IMR-90 (cell line): Measurements from ENCODE around the gene MYCBPAP. TPM values are rescaled to one million over a fixed set of nuclear protein-coding genes. Genes with fewer than 3 reads are reported as not detected.

Source experiments
- ATAC-seq: fragments of 200-7000 bp; cut with Tn5 transposase; 2 replicates; pipeline ENCODE4 v1.9.1; 2020; ENCODE audit warnings: low read depth, mild to moderate bottlenecking, moderate library complexity
- BruUV-seq: library from RNA; stranded (reverse); fragments of 400-500 nt; replicated peaks from 2 replicates; lab custom pipeline; 2021; lab: Mats Ljungman, UMichigan
- CTCF ChIA-PET: fragments of 300-600 bp; formaldehyde crosslinking; extraction: SDS; loops from one replicate; lab custom pipeline; 2021; ENCODE audit warnings: antibody characterized with exemption; lab: Yijun Ruan, JAX
- POLR2A ChIA-PET: fragments of 300-600 bp; sonication (Branson Sonifier 250); formaldehyde crosslinking; loops from one replicate; lab custom pipeline; 2022; ENCODE audit warnings: antibody characterized with exemption; ENCODE audit not compliant: unreplicated experiment; lab: Charles Lee
- DNase-seq: peaks from one replicate; pipeline ENCODE4 v3.0.0; 2013
- H2AFZ ChIP-seq: replicated peaks from 2 replicates; pipeline ENCODE3; 2013; ENCODE audit warnings: low read length, mild to moderate bottlenecking; ENCODE audit not compliant: poor library complexity
- H2AK5ac ChIP-seq: 2 replicates; pipeline ENCODE4 v1.6.1; 2013; ENCODE audit warnings: low read depth, low read length, inconsistent platforms
- H2AK9ac ChIP-seq: replicated peaks from 2 replicates; pipeline ENCODE3; 2013; ENCODE audit warnings: mild to moderate bottlenecking, low read depth, low read length, moderate library complexity; ENCODE audit not compliant: poor library complexity
- H2BK120ac ChIP-seq: 2 replicates; pipeline ENCODE4 v1.6.1; 2013; ENCODE audit warnings: low read depth, low read length, inconsistent platforms
- H2BK15ac ChIP-seq: 3 replicates; pipeline ENCODE4 v1.6.1; 2013; ENCODE audit warnings: low read depth, low read length, inconsistent platforms
- H2BK20ac ChIP-seq: 2 replicates; pipeline ENCODE4 v1.6.1; 2013; ENCODE audit warnings: low read depth, mild to moderate bottlenecking, inconsistent platforms, low read length, moderate library complexity
- H2BK5ac ChIP-seq: 2 replicates; pipeline ENCODE4 v1.6.1; 2013; ENCODE audit warnings: mild to moderate bottlenecking, low read depth, low read length, inconsistent platforms; ENCODE audit not compliant: poor library complexity, severe bottlenecking
- H3K14ac ChIP-seq: replicated peaks from 2 replicates; pipeline ENCODE4 v1.6.1; 2013; ENCODE audit warnings: low read depth, low read length, inconsistent platforms
- H3K18ac ChIP-seq: 2 replicates; pipeline ENCODE4 v1.6.1; 2013; ENCODE audit warnings: low read depth, low read length, control low read depth
- H3K23ac ChIP-seq: 2 replicates; pipeline ENCODE4 v1.6.1; 2013; ENCODE audit warnings: low read depth, low read length, inconsistent platforms
- H3K27ac ChIP-seq: 2 replicates; pipeline ENCODE4 v1.5.1; 2013; ENCODE audit warnings: mild to moderate bottlenecking, control low read depth, low read length; ENCODE audit not compliant: insufficient read depth
- H3K27me3 ChIP-seq: 2 replicates; pipeline ENCODE4 v1.6.1; 2013; ENCODE audit warnings: low read length; ENCODE audit not compliant: control insufficient read depth, insufficient read depth
- H3K36me3 ChIP-seq: 2 replicates; pipeline ENCODE4 v1.6.1; 2013; ENCODE audit warnings: low read length, mixed read lengths; ENCODE audit not compliant: control insufficient read depth, insufficient read depth
- H3K4ac ChIP-seq: 2 replicates; pipeline ENCODE4 v1.6.1; 2013; ENCODE audit warnings: low read depth, low read length, inconsistent platforms
- H3K4me1 ChIP-seq: 2 replicates; pipeline ENCODE4 v1.6.1; 2013; ENCODE audit warnings: low read length, mixed read lengths; ENCODE audit not compliant: control insufficient read depth, insufficient read depth
- H3K4me2 ChIP-seq: 2 replicates; pipeline ENCODE4 v1.6.1; 2013; ENCODE audit warnings: low read depth, mild to moderate bottlenecking, control low read depth, low read length, moderate library complexity
- H3K4me3 ChIP-seq: 2 replicates; pipeline ENCODE4 v1.5.1; 2013; ENCODE audit warnings: low read depth, mild to moderate bottlenecking, control low read depth, low read length, moderate library complexity; ENCODE audit not compliant: insufficient read depth
- H3K56ac ChIP-seq: 2 replicates; pipeline ENCODE4 v1.6.1; 2013; ENCODE audit warnings: low read length, inconsistent platforms; ENCODE audit not compliant: insufficient read depth; ENCODE audit errors: extremely low read depth
- H3K79me1 ChIP-seq, 2 experiments: 2 replicates each; pipeline ENCODE4 v1.6.1; 2013; ENCODE audit warnings: low read length in 2 of 2, inconsistent platforms in 1 of 2, low read depth in 1 of 2
- H3K9ac ChIP-seq: 2 replicates; pipeline ENCODE4 v1.6.1; 2013; ENCODE audit warnings: low read depth, low read length, control low read depth
- H3K9me1 ChIP-seq: 2 replicates; pipeline ENCODE4 v1.6.1; 2013; ENCODE audit warnings: low read length, inconsistent platforms; ENCODE audit not compliant: insufficient read depth
- H3K9me3 ChIP-seq: 2 replicates; pipeline ENCODE4 v1.6.1; 2013; ENCODE audit warnings: low read length; ENCODE audit not compliant: control insufficient read depth, insufficient read depth
- H4K20me1 ChIP-seq: 2 replicates; pipeline ENCODE4 v1.6.1; 2013; ENCODE audit warnings: low read length, inconsistent platforms; ENCODE audit not compliant: insufficient read depth
- H4K5ac ChIP-seq: 2 replicates; pipeline ENCODE4 v1.6.1; 2013; ENCODE audit warnings: mild to moderate bottlenecking, low read depth, low read length, control low read depth
- H4K8ac ChIP-seq, 2 experiments: 2 replicates each; pipeline ENCODE4 v1.6.1; 2013; ENCODE audit warnings: low read depth in 2 of 2, low read length in 2 of 2, control low read depth in 1 of 2, inconsistent platforms in 1 of 2
- H4K91ac ChIP-seq: 2 replicates; pipeline ENCODE4 v1.6.1; 2013; ENCODE audit warnings: low read depth, low read length, inconsistent platforms; ENCODE audit not compliant: insufficient read depth
- ELK1 ChIP-seq: fragments of 150-350 bp; IDR thresholded peaks from 2 replicates; pipeline ENCODE4 v1.6.1; 2016; ENCODE audit warnings: low read depth, mild to moderate bottlenecking, low read length, moderate library complexity, borderline replicate concordance
- FOS ChIP-seq: fragments of 150-350 bp; IDR thresholded peaks from 2 replicates; pipeline ENCODE4 v1.6.1; 2016; ENCODE audit warnings: low read depth, low read length
- MAFK ChIP-seq: IDR thresholded peaks from 2 replicates; pipeline ENCODE4 v1.6.1; 2012; ENCODE audit warnings: low read depth, low read length, improper control_type of control experiment
- MXI1 ChIP-seq: IDR thresholded peaks from 2 replicates; pipeline ENCODE4 v1.6.1; 2012; ENCODE audit warnings: low read depth, mild to moderate bottlenecking, low read length, moderate library complexity, borderline replicate concordance
- POLR2A ChIP-seq: IDR thresholded peaks from 2 replicates; pipeline ENCODE4 v1.6.1; 2012; ENCODE audit warnings: mild to moderate bottlenecking, low read depth, low read length
- RAD21 ChIP-seq: IDR thresholded peaks from 2 replicates; pipeline ENCODE4 v1.6.1; 2012; ENCODE audit warnings: low read length, improper control_type of control experiment
- RCOR1 ChIP-seq: IDR thresholded peaks from 2 replicates; pipeline ENCODE4 v1.6.1; 2012; ENCODE audit warnings: mild to moderate bottlenecking, low read length, improper control_type of control experiment; ENCODE audit not compliant: insufficient replicate concordance
- RFX5 ChIP-seq: IDR thresholded peaks from 2 replicates; pipeline ENCODE4 v1.8.0; 2012; ENCODE audit warnings: low read depth, mild to moderate bottlenecking, low read length, moderate library complexity
- SMC3 ChIP-seq: fragments of 150-350 bp; IDR thresholded peaks from 2 replicates; pipeline ENCODE4 v1.6.1; 2016; ENCODE audit warnings: low read depth, mild to moderate bottlenecking, antibody characterized with exemption, low read length, moderate library complexity
- USF2 ChIP-seq: fragments of 150-350 bp; IDR thresholded peaks from 2 replicates; pipeline ENCODE4 v1.6.1; 2017; ENCODE audit warnings: mild to moderate bottlenecking, antibody characterized with exemption, low read length, low read depth
- WGBS, 2 experiments: methylation state at CpG; one replicate each; pipeline versions ENCODE4 v1.1.5 to v1.1.7; 2013; ENCODE audit warnings: missing lambda C conversion rate in 2 of 2; ENCODE audit not compliant: insufficient read length in 1 of 2; ENCODE audit errors: extremely low coverage in 2 of 2; 5-methylcytosine and 5-hydroxymethylcytosine counted together
- dilution Hi-C: fragments of 300-500 bp; cut with HindIII; formaldehyde crosslinking; loops from one replicate; pipeline ENCODE4 v1.14.3; 2018; ENCODE audit warnings: low sequenced_read_pairs; ENCODE audit not compliant: unreplicated experiment
- in situ Hi-C: fragments of 300-500 bp; cut with MboI; formaldehyde crosslinking; loops from 3 replicates; pipeline ENCODE4 v1.14.3; 2019; ENCODE audit warnings: low sequenced_read_pairs, inconsistent platforms, mixed read lengths
- intact Hi-C: fragments of 100-400 bp; cut with micrococcal nuclease; formaldehyde crosslinking; loops from 2 replicates; pipeline ENCODE4 v1.10.0; 2022
- polyA plus RNA-seq, 3 experiments: library from polyadenylated mRNA; depleted of rRNA; stranded (reverse); fragments of >200 nt; gene quantifications; 2 replicates each; pipeline ENCODE4 v1.2.3, GENCODE V29; 2012; ENCODE audit warnings: low replicate concordance in 1 of 3
- total RNA-seq: library from RNA; depleted of rRNA; stranded (reverse); fragments of >200 nt; gene quantifications from 2 replicates; pipeline ENCODE4 v1.2.3, GENCODE V29; 2012
- TF ChIP-seq, protein P1 (sequence below): conservative IDR thresholded peaks from 2 replicates; pipeline ENCODE4 v1.5.1; 2012; ENCODE audit warnings: mild to moderate bottlenecking, low read depth, low read length, improper control_type of control experiment

MYCBPAP gene
- total and polyA plus RNA-seq, 2 of the 4 experiments (the other 2 are of a cell fraction) = 0.17 to 0.18 TPM

DNA sequence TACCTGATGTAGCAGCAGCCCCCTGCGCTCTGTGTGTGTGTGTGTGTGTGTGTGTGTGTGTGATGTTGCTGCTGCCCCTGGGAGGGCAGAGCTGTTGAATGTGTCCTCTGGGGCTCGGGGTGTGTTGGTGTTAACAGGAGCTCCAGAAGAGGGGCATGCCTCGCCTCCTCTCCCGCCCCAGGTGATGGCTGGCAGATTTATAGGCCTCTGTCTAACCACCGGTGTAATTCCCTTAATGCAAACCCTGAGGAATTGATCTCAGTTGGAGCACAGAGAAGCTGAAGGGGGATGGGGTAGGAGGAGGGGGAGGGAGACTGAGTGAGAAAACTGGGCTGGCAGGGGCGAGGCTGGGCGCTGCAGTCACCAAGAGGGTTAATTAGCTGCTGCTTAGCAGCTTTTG, 62.3 kb downstream of the MYCBPAP start:
- Histone ChIP-seq H2AK5ac (no peak overlapping the region), H4K8ac (no peak overlapping the region), H2BK5ac (no peak overlapping the region), H3K14ac (no peak overlapping the region), H4K20me1 (no peaks in the 10 kb centered on the region), H3K79me1 (no peaks in the 10 kb centered on the region), H3K4me3 (no peak overlapping the region), H3K36me3 (no peaks in the 10 kb centered on the region), H3K9me1 (no peaks in the 10 kb centered on the region), H3K9ac (no peak overlapping the region), H2AFZ (no peak overlapping the region), H4K5ac (no peak overlapping the region), H2AK9ac (no peak overlapping the region), H3K4me1 (no peaks in the 10 kb centered on the region), H3K23ac (no peak overlapping the region), H2BK20ac (no peak overlapping the region), H3K27me3 (peaks cover 54% of the 10 kb centered on the region), H3K18ac (no peak overlapping the region), H2BK120ac (no peak overlapping the region), H3K4ac (no peak overlapping the region), H3K9me3 (no peaks in the 10 kb centered on the region), H4K91ac (no peak overlapping the region), H3K27ac (no peak overlapping the region), H2BK15ac (no peak overlapping the region), H3K56ac (no peak overlapping the region), H3K4me2 (no peak overlapping the region)
- 78% methylated on average over 4 of the region's 7 CpGs; no CpG with 5 or more reads in 1 of the 2 experiments for WGBS, 2 experiments
- ChIA-PET CTCF (no interaction called here), POLR2A (no interaction called here)
- intact Hi-C loops = no loop called here
- no TSS peak for BruUV-seq
- TF ChIP-seq MXI1 (no peak), RFX5 (no peak), POLR2A (no peak), FOS (no peak), RAD21 (no peak), RCOR1 (no peak), MAFK (no peak), SMC3 (no peak), ELK1 (no peak), USF2 (no peak)
- TF ChIP-seq, protein P1, sequence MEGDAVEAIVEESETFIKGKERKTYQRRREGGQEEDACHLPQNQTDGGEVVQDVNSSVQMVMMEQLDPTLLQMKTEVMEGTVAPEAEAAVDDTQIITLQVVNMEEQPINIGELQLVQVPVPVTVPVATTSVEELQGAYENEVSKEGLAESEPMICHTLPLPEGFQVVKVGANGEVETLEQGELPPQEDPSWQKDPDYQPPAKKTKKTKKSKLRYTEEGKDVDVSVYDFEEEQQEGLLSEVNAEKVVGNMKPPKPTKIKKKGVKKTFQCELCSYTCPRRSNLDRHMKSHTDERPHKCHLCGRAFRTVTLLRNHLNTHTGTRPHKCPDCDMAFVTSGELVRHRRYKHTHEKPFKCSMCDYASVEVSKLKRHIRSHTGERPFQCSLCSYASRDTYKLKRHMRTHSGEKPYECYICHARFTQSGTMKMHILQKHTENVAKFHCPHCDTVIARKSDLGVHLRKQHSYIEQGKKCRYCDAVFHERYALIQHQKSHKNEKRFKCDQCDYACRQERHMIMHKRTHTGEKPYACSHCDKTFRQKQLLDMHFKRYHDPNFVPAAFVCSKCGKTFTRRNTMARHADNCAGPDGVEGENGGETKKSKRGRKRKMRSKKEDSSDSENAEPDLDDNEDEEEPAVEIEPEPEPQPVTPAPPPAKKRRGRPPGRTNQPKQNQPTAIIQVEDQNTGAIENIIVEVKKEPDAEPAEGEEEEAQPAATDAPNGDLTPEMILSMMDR = no peak
- DNase-seq (no peak), ATAC-seq (no peak)
- in situ Hi-C loops = no loop called here
- dilution Hi-C loops = no loop called here
